Measurements from ENCODE around the gene CALCB.

CALCB gene

GRCh38 chr11:15099267-15099666 lies 25.9 kb downstream of the CALCB start:
- Histone ChIP-seq H2AFZ (ENCODE audit: low read length) (no peak overlapping the region), H3K27me3 (ENCODE audit: insufficient read depth, low read length) (no peaks in the 10 kb centered on the region), H3K79me2 (ENCODE audit: insufficient read depth, low read length) (no peaks in the 10 kb centered on the region), H4K20me1 (ENCODE audit: insufficient read depth, low read length) (no peaks in the 10 kb centered on the region), H3K9me3 (ENCODE audit: low read length) (no peaks in the 10 kb centered on the region), H3K9ac (ENCODE audit: low read length) (no peak overlapping the region), H3F3A (ENCODE audit: insufficient read depth, low read length) (no peaks in the 10 kb centered on the region), H3K36me3 (ENCODE audit: insufficient read depth, low read length) (no peaks in the 10 kb centered on the region), H3K9me2 (ENCODE audit: low read depth, low read length) (no peaks in the 10 kb centered on the region), H3K4me2 (ENCODE audit: low read length) (no peak overlapping the region), H3K4me3 (ENCODE audit: low read depth, low read length, poor library complexity, severe bottlenecking) (no peak overlapping the region), H3K4me1 (ENCODE audit: insufficient read depth, low read length, severe bottlenecking) (no peaks in the 10 kb centered on the region), H3K27ac (ENCODE audit: low read depth, low read length, poor library complexity, severe bottlenecking) (no peak overlapping the region)
- TF ChIP-seq CTCF (IDR thresholded peaks at IDR 0.05; ENCODE audit: low read length) (no peak), EZH2 (IDR thresholded peaks at IDR 0.05; ENCODE audit: borderline replicate concordance, low read length) (no peak)

- Histone ChIP-seq H3K79me2 (ENCODE audit: insufficient read depth, low read length) (no peaks in the 10 kb centered on the region), H3F3A (ENCODE audit: insufficient read depth, low read length) (no peaks in the 10 kb centered on the region), H3K27ac (ENCODE audit: low read depth, low read length, poor library complexity, severe bottlenecking) (no peak overlapping the region), H2AFZ (ENCODE audit: low read length) (no peak overlapping the region), H3K27me3 (ENCODE audit: insufficient read depth, low read length) (no peaks in the 10 kb centered on the region), H3K36me3 (ENCODE audit: insufficient read depth, low read length) (no peaks in the 10 kb centered on the region), H4K20me1 (ENCODE audit: insufficient read depth, low read length) (no peaks in the 10 kb centered on the region), H3K4me3 (ENCODE audit: low read depth, low read length, poor library complexity, severe bottlenecking) (no peak overlapping the region), H3K4me2 (ENCODE audit: low read length) (no peak overlapping the region), H3K4me1 (ENCODE audit: insufficient read depth, low read length, severe bottlenecking) (no peaks in the 10 kb centered on the region), H3K9ac (ENCODE audit: low read length) (no peak overlapping the region), H3K9me2 (ENCODE audit: low read depth, low read length) (no peaks in the 10 kb centered on the region), H3K9me3 (ENCODE audit: low read length) (no peaks in the 10 kb centered on the region)
- peak; percentile 85 for TF ChIP-seq CTCF (IDR thresholded peaks at IDR 0.05; ENCODE audit: low read length)
- no peak for TF ChIP-seq EZH2 (IDR thresholded peaks at IDR 0.05; ENCODE audit: borderline replicate concordance, low read length)
These were observed 27.8 kb downstream of the CALCB start for GRCh38 chr11:15101072-15101709.

GRCh38 chr11:15104166-15104565 lies 30.8 kb downstream of the CALCB start:
- Histone ChIP-seq H3K9me2 (ENCODE audit: low read depth, low read length) (no peaks in the 10 kb centered on the region), H3K4me1 (ENCODE audit: insufficient read depth, low read length, severe bottlenecking) (no peaks in the 10 kb centered on the region), H4K20me1 (ENCODE audit: insufficient read depth, low read length) (no peaks in the 10 kb centered on the region), H3F3A (ENCODE audit: insufficient read depth, low read length) (no peaks in the 10 kb centered on the region), H3K9ac (ENCODE audit: low read length) (no peak overlapping the region), H3K4me3 (ENCODE audit: low read depth, low read length, poor library complexity, severe bottlenecking) (no peak overlapping the region), H2AFZ (ENCODE audit: low read length) (no peak overlapping the region), H3K9me3 (ENCODE audit: low read length) (no peaks in the 10 kb centered on the region), H3K79me2 (ENCODE audit: insufficient read depth, low read length) (no peaks in the 10 kb centered on the region), H3K27ac (ENCODE audit: low read depth, low read length, poor library complexity, severe bottlenecking) (no peak overlapping the region), H3K27me3 (ENCODE audit: insufficient read depth, low read length) (no peaks in the 10 kb centered on the region), H3K4me2 (ENCODE audit: low read length) (no peak overlapping the region), H3K36me3 (ENCODE audit: insufficient read depth, low read length) (no peaks in the 10 kb centered on the region)
- no peak for TF ChIP-seq CTCF (IDR thresholded peaks at IDR 0.05; ENCODE audit: low read length)
- TF ChIP-seq EZH2 (IDR thresholded peaks at IDR 0.05; ENCODE audit: borderline replicate concordance, low read length) = no peak

Data from OCI-LY1 (cell line).